ENCODE results near the gene NFKBIB. TPM values are rescaled to one million over a fixed set of nuclear protein-coding genes. Genes with fewer than 3 reads are reported as not detected.
A peak's percentile ranks its signal among the peaks of the same experiment; 100 is the strongest.

The NFKBIB gene
- total RNA-seq, 1 experiment from 2014 or later: 43.7 TPM

DNA sequence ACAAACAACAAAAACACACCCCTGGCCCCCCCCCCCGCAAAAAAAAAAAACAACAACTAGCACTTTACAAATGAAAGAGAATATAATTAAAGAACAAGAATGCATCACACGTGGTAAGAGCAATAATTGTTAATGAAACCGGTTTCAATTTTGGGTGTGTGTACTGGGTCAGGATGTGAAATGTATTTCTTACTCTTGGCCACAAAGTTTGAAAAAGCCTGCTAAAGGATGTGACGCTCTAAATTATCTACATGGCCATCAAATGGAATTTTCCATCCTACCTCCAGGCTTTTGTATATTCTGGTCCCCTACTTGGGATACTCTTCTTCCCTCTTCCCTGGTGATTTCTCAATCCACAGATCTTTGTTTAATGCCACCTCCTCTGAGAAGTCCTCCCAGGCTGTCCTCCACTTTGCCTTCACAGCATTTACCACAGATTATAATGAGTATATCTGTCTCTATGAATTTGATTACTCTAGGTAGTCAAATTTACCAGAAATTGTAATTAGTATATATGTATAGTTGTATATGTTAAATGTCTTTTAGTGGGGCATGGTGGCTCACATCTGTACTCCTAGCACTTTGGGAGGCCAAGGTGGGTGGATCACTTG is 28.7 kb downstream of the NFKBIB start:
- Histone ChIP-seq H3K4me1 (ENCODE audit: insufficient read depth, low read length) (no peaks in the 10 kb centered on the region; the same call in 1 of the 2 replicates), H3K27ac (ENCODE audit: low read length) (no peak overlapping the region), H3K4me2 (ENCODE audit: low read length) (no peak overlapping the region), H4K20me1 (ENCODE audit: low read length) (no peaks in the 10 kb centered on the region), H3K4me3 (ENCODE audit: low read length) (no peak overlapping the region), H3F3A (ENCODE audit: low read length, unreplicated experiment) (no peaks in the 10 kb centered on the region), H2AFZ (ENCODE audit: low read length) (no peak overlapping the region), H3K9ac (ENCODE audit: low read length) (no peak overlapping the region), H3K36me3 (ENCODE audit: low read depth, low read length) (peaks cover 12% of the 10 kb centered on the region), H3K79me2 (ENCODE audit: low read length) (peaks cover 44% of the 10 kb centered on the region), H3K9me2 (replicated peaks; ENCODE audit: low read length) (no peaks in the 10 kb centered on the region), H3K9me3 (ENCODE audit: low read length) (no peaks in the 10 kb centered on the region), H3K27me3 (ENCODE audit: low read length) (no peaks in the 10 kb centered on the region)
- no peak for DNase-seq
- ChIA-PET CTCF (interaction anchor here (0.7 kb wide), 1 partner anchor 41 kb away, joined by 9 read pairs; no protein-coding TSS in a partner anchor), POLR2A (ENCODE audit: unreplicated experiment) (no interaction called here)
- no TSS peak for BruUV-seq (replicated peaks)
- intact Hi-C loops (cut with micrococcal nuclease): no loop called here
- TF ChIP-seq EZH2phosphoT487 (IDR thresholded peaks at IDR 0.05; ENCODE audit: borderline replicate concordance, low read length) (no peak), EZH2 (IDR thresholded peaks at IDR 0.05; ENCODE audit: low read length, unreplicated experiment) (no peak), CTCF (conservative IDR thresholded peaks at IDR 0.05; ENCODE audit: low read depth, low read length) (no peak)
- ATAC-seq: no peak

DNA sequence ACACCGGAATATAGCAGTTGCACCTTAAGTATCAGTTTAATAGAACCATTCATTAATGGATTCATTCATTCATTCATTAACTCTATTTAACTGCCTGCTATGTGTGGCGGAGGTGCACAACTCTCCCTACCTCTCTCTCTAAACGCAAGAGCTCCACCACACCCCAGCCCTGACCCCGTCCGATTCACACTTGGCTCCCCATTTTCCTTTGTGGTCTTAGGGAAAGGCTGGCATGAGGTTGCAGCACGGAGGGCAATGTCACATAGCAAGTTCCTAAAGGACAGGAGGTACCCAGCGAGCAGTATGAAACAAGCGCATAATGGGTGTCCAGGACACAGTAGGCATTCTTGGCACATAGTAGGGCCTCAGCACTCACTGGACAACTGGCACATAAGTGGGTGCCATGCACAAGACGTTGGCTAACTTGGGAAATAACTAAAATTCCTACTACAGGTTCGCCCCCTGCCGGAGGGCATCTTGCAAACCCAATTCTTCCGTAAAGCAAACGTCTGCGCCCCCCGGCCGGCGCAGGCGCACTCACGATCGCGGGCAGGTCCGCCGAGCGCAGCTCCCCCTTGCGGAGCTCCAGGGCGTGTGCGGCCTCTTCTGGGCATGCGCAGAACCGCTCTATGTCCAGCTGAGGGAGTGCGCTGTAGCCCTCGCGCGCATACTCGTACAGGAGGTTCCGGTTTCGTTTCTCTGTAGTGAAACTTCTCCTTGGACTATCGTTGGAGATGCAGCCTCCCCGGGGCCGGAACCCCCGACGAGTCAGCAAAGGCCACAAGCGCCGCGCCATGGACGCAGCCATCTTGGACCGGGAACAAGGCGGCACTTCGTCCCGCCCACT is 30.4 kb downstream of the NFKBIB start, which contains the start of gene SARS2:
Gene SARS2 (minus strand): TSS at position 835 of the 847 bp plus-strand sequence. CDS start 27 bp downstream, at position 808.
- peaks cover 44% of the 10 kb centered on the region for H3K79me2 ChIP-seq (ENCODE audit: low read length)
- peak; percentile 90 for DNase-seq

More for the DNA sequence above, 30.4 kb downstream of the NFKBIB start, which contains the start of gene SARS2:
- POLR2A ChIA-PET (ENCODE audit: unreplicated experiment): interaction anchor here (0.7 to 1.0 kb wide), 4 partner anchors 79 to 311 kb away, joined by 3 to 5 read pairs (median 4); partner anchors contain the start of gene EIF3K
- H3K27me3 ChIP-seq (ENCODE audit: low read length): no peaks in the 10 kb centered on the region
- CTCF ChIA-PET: interaction anchor here (0.6 to 1.4 kb wide), 7 partner anchors 22 to 386 kb away, joined by 3 to 7 read pairs (median 4); partner anchors contain the start of genes NFKBIB and SIRT2
- TF ChIP-seq CTCF (conservative IDR thresholded peaks at IDR 0.05; ENCODE audit: low read depth, low read length) (peak; percentile 94), EZH2 (IDR thresholded peaks at IDR 0.05; ENCODE audit: low read length, unreplicated experiment) (no peak)
- peaks cover 15% of the 10 kb centered on the region for H3K36me3 ChIP-seq (ENCODE audit: low read depth, low read length)
- peak within 1 kb of the TSS; percentile 83 for H3K27ac ChIP-seq (ENCODE audit: low read length)
- peak within 1 kb of the TSS; percentile 98 for H3K4me2 ChIP-seq (ENCODE audit: low read length)
- peak within 1 kb of the TSS; percentile 93 for H3K9ac ChIP-seq (ENCODE audit: low read length)
- peak within 1 kb of the TSS; percentile 93 for H2AFZ ChIP-seq (ENCODE audit: low read length)
- peak; percentile 60 for ATAC-seq
- no peaks in the 10 kb centered on the region for H3K9me3 ChIP-seq (ENCODE audit: low read length)
- no peaks in the 10 kb centered on the region for H3K9me2 ChIP-seq (replicated peaks; ENCODE audit: low read length)
- H3F3A ChIP-seq (ENCODE audit: low read length, unreplicated experiment): no peaks in the 10 kb centered on the region
- intact Hi-C loops (cut with micrococcal nuclease): loop anchor here (1.0 to 10.0 kb wide), 3 partner anchors 31 to 385 kb away; partner anchors contain the start of genes NFKBIB and SIRT2
- BruUV-seq (replicated peaks): TSS peak; percentile 63
- H4K20me1 ChIP-seq (ENCODE audit: low read length): no peaks in the 10 kb centered on the region
- no peaks in the 10 kb centered on the region; the same call in 1 of the 2 replicates for H3K4me1 ChIP-seq (ENCODE audit: insufficient read depth, low read length)
- H3K4me3 ChIP-seq (ENCODE audit: low read length): peak within 1 kb of the TSS; percentile 78

Measured in PC-3 (cell line).